GM19372 (cell line): ENCODE measurements around the gene RCBTB2.

Experiments
- ATAC-seq: cut with Tn5 transposase; IDR thresholded peaks from one replicate; pipeline ENCODE4 v1.9.1; 2021; ENCODE audit warnings: mild to moderate bottlenecking, low read depth, moderate library complexity; ENCODE audit not compliant: unreplicated experiment

RCBTB2 gene

GRCh38 chr13:48532256-48532505 lies 699 bp downstream of the RCBTB2 start:
- ATAC-seq: no peak

- ATAC-seq: no peak
These were observed 1.2 kb downstream of the RCBTB2 start for GRCh38 chr13:48531416-48532255.

DNA sequence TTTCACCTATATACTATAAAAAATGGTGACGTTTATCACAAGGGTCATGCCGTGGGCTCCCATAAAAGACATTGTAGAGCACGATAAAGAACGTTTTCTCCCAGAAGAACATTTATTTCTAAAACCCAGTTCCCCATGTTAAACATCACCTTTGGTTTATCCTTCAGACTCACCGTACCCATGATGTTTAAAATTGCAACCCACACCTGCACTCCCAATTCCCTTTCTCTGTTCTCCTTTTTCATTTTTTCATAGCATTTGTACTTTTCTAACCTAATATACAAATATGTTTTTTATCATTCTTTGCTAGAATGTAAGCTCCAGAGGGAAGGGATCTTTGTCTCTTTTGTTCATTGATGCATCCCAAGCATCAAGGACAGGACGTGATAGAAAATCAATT lies 2.0 kb downstream of the RCBTB2 start:
- no peak for ATAC-seq

GRCh38 chr13:48528720-48529119 lies 4.2 kb downstream of the RCBTB2 start:
- no peak for ATAC-seq

DNA sequence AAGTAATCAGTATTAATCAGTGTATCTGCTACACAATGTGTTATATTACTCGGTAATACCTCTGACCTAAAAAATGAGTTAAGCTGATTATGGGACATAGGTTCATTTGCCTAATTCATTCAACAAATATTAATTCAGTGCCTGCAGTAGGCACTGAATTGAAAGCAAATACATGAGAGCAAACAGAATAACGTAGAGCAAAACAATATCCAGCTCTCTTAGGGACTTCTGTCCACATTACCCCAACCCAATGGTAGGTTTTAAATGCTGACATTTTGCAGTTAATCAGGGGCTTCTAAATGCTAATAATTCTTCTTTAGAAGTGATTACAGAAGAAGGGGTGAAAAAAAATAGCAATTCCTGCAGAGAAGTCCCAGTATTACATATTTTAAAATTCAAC lies 4.9 kb downstream of the RCBTB2 start:
- ATAC-seq: no peak

DNA sequence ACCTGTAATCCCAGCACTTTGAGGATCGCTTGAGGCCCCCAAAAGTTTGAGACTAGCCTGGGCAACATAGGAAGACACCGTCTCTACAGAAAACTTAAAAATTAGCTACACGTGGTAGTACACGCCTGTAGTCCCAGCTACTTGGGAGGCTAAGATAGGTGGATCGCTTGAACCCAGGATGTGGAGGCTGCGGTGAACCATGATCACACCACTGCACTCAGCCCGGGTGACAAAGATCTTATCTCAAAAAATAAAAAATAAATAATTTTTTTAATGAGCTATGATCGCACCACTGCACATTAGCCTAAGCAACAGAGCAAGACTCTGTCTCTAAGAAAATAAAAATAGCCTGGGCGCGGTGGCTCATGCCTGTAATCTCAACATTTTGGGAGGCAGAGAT lies 6.6 kb downstream of the RCBTB2 start:
- ATAC-seq: no peak

GRCh38 chr13:48518083-48518482 lies 14.8 kb downstream of the RCBTB2 start:
- no peak for ATAC-seq

GRCh38 chr13:48515732-48516131 lies 17.1 kb downstream of the RCBTB2 start:
- ATAC-seq: no peak

GRCh38 chr13:48514793-48515192 lies 18.1 kb downstream of the RCBTB2 start:
- no peak for ATAC-seq

- no peak for ATAC-seq
These were observed 21.2 kb downstream of the RCBTB2 start for GRCh38 chr13:48511621-48512230.

GRCh38 chr13:48510698-48511097 lies 22.2 kb downstream of the RCBTB2 start:
- ATAC-seq: no peak

DNA sequence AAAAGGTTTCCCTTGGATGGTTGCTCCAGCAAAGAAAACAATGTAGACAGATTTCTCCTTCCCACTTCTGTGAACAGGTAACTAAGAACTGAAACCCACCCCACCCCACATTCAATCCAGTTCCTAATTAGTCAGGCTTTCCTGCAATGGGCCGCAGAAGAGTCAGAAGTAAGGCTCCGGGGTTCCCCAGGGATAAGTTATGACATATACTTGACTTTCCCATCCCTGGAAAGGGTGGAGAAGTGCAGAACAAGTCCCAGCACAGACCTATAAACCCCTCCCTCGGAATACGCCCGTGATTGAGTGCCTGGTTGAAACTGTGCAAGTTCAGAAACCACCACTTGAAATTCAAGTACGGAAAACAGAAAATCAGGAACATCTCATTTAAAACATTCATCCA lies 24.9 kb downstream of the RCBTB2 start:
- no peak for ATAC-seq

DNA sequence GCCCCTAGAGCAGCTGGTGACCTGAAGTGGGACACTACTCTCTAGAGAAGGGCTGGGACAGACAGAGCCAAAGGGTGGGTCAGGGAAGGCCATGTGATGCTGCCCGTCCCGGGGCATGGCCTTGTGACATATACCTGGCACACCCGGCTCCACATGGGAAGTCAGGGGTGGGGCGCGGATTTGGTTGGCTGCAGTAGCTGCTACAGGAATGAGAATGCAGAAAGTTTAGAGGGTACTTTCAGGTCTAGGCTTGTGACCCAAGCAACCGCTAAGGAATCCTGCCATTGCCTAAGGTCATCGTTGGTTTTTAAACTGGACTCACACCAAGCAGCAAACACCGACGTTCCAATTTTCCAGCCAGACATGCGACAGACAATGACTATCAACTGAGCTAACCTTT lies 25.9 kb downstream of the RCBTB2 start:
- no peak for ATAC-seq

- ATAC-seq: no peak
These were observed 26.7 kb downstream of the RCBTB2 start for GRCh38 chr13:48506092-48506701.

DNA sequence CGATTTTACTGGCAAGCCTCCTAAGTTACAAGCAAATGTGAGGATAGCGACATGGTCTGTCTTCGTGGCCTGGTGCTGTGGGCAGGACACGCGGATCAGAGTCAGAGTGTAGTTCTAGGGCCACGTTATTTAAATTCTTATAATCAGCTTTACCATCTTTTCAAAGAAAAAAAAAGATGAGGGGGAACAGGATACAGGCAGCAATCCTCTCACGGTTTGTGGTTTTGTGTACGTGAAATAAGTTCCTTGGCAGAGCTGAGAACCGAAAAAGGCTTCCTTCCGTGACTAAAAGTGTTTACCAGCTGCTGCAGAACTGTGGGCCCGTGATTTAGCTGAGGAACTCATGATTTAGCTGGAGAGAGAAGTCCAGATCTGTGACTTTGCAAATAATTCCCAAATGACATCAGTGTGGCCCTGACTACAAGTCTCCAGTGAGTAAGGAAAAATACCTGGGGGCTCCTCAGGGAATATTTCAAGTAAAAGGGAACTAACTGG lies 27.2 kb downstream of the RCBTB2 start:
- peak; percentile 59 for ATAC-seq

- no peak for ATAC-seq
These were observed 27.9 kb downstream of the RCBTB2 start for GRCh38 chr13:48505012-48505411.

DNA sequence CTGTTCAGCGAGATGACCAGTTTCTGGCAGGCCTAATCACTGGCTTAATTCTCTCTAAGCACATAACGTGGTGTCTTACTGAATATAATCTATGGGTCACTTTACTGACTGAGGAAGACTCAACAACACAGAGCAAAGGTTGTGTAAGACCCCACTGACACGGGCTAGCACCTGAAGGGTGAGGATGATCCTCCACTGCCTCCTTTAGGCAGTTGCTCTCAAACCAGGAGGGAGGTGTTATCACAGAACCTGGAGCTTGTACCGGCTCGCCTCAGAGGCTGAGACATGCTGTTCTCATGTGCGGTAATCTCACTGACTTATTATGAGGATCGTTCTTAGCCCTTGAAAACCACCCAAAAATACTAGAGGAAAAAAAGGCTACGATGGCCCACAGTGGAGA lies 28.3 kb downstream of the RCBTB2 start:
- ATAC-seq: no peak

DNA sequence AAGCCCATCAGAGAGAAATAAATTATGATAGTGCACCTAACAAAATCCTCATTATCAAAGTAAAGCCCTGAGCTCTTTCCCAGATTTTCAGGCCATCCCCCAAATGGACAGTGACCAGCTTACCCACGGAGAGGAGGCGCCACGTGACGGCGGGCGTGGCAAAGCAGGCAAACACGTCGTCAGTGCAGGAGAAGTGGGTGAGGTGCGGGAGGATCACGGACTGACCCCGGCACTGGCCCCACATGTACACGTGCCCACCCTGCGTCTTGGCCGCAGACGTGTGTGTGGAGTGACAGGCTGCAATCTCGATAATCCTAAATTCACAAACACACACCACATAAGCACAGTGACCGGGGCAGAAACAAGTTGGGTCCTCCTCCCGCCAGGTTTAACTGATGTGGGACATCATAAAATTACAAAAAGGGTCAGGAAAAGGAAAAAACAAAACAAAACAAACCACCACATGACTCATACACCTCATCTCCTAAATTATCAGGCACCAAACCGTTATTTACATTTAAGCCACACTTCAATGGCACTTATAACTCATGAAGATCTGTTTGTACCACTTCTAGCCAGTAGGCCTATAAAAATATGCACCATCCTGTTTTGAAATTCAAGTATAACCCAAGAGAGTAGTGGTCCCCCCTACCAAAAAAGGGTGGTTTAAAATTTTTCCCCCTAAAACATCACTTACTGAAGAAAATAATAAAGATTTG lies 30.1 kb downstream of the RCBTB2 start:
- no peak for ATAC-seq

- no peak for ATAC-seq
These were observed 31.2 kb downstream of the RCBTB2 start for GRCh38 chr13:48501705-48502104.

GRCh38 chr13:48500652-48501197 lies 32.2 kb downstream of the RCBTB2 start:
- peak; percentile 41 for ATAC-seq

GRCh38 chr13:48497669-48498068 lies 35.2 kb downstream of the RCBTB2 start:
- ATAC-seq: no peak
